HL-60/S4 treated with retinoic acid at 250 ng/mL for 4 days and 3 days (cell line): ENCODE data around the gene FAM187B.
"Not testable (repeated sequence)": the region's sequence is repeated elsewhere in the genome, so short reads cannot be mapped to it uniquely, and the experiment has no call there.

ENCODE experiments used
- in situ Hi-C: fragments of 300-500 bp; cut with MboI; formaldehyde crosslinking; loops from 2 replicates; pipeline ENCODE4 v1.7.0; 2022; ENCODE audit warnings: low sequenced_read_pairs

FAM187B gene

GRCh38 chr19:35262101-35262761 is 33.7 kb upstream of the FAM187B start:
- in situ Hi-C loops = no loop called here

DNA sequence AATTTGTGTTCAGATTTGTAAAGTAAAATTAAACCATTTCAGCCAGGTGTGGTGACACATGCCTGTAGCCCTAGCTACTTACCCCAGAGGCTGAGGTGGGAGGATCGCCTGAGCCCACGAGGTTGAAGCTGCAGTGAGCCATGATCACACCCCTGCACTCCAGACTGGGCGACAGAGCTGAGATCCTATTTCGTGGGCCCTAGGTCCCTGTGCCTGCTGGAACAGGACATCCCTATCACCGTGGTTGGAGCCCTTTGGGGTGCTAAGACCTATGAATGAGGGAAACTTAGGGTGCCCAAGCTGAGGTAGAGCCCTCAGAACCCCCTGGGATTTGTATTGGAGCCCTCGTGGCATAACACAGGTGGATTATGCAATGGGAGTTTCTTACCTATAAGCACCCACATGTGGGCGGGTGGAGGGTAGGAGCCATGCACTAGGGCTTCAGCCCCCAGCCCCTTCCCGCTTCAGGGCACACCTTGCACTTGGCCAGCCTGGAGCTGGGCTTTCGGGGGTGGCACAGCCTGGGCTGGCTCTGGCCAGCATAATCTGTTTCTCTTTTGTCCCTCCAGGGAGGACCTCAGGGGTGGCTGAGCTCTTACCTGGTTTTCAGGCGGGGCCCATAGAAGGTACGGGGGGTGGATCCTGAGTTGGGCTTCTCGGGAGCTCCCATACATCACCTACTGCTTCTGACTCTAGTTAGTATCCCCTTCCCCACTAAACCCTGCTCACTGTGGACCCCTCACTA is 33.0 kb upstream of the FAM187B start:
- in situ Hi-C loops = no loop called here

DNA sequence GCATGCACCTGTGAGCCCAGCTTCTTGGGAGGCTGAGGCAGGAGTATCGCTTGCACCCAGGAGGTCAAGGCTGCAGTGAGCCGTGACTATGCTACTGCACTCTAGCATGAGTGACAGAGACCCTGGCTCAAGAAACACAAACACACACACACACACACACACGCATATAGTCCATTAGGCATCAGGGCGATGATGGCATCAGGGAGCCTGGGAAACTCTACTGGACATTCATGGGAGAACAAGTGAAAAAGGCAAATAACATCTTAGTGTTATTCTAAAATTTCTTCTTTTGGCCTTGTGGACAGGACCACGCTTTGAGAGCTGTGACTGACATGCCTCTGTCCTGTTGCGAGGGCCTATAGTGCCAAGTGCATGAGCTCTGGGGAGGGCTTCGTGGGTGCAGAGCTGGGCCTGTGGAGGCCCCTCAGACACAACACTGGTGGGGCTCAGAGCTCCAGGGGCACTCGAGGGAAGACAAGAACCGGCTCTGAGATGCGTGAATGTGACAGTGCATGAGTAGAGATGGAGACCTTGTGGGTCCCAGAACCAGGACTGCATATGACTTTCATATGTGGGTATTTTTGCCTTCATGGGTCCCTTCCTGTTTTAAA is 32.3 kb upstream of the FAM187B start:
- in situ Hi-C loops = no loop called here

DNA sequence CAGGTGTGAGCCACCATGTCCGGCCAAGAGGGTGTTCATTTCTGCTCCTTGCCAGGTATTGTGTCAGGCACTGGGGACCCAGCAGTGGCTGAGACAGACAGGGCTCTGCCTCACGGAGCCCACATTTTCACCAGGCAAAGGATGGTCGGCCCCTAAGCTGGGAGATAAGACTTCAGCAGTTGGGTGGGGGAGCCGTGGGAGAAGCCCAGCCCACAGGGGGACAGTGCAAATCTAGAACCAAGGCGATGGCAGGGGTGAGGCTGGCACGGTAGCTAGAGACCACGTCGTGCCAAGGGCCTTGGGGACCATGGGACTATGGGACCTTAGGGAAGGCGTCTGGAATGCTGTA is 28.5 kb upstream of the FAM187B start:
- in situ Hi-C loops = no loop called here

- in situ Hi-C loops = no loop called here
These were observed 28.0 kb upstream of the FAM187B start for GRCh38 chr19:35256566-35256965.

GRCh38 chr19:35254341-35255297 is 26.1 kb upstream of the FAM187B start:
- in situ Hi-C loops = no loop called here

GRCh38 chr19:35253316-35254286 is 25.1 kb upstream of the FAM187B start:
- in situ Hi-C loops = no loop called here

DNA sequence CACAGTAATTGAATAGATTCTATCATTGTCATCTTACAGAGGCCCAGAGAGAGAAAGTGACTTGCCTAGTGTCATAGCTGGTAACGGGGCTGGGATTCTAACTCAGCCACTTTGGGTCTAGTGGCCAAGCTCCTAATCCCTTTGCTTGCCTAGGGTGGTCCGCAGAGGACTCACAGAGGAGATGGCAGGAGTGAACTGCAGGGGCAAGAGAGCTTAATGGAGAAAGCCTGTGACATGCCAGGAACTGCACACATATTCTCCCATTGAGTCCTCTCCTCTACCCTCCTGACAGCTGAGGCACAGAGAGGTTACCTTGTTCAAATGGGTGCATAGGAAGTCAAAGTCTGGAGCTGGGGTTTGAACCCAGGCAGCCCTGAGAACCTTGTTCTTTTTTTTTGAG is 22.9 kb upstream of the FAM187B start:
- in situ Hi-C loops = no loop called here

DNA sequence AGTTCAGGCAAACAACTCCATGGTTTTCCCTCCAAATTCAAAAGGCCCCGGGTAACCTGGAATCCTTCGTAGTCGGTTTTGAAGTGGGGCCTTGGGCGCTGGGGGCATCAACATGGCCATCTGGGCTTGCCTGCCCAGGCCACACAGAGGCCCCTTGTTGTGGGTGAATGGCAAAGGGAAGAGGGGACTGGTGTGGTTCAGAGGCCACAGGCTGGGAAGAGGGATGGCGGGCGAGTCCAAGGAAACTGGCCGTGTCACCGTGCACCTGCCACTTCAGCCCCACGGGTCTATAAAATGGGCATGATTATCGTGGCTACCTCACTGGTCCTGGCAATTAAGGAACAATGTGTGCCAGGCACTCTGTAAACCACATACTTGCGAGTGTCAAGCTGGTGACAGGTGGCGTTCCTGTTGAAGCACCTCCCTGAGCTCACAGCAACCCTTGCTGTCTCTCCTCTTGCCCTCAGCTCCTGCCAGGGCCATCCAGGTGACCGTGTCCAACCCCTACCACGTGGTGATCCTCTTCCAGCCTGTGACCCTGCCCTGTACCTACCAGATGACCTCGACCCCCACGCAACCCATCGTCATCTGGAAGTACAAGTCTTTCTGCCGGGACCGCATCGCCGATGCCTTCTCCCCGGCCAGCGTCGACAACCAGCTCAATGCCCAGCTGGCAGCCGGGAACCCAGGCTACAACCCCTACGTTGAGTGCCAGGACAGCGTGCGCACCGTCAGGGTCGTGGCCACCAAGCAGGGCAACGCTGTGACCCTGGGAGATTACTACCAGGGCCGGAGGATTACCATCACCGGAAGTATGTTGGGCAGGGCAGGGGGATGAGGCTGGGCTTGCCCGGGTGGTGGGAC is 21.5 kb upstream of the FAM187B start:
- in situ Hi-C loops = no loop called here

DNA sequence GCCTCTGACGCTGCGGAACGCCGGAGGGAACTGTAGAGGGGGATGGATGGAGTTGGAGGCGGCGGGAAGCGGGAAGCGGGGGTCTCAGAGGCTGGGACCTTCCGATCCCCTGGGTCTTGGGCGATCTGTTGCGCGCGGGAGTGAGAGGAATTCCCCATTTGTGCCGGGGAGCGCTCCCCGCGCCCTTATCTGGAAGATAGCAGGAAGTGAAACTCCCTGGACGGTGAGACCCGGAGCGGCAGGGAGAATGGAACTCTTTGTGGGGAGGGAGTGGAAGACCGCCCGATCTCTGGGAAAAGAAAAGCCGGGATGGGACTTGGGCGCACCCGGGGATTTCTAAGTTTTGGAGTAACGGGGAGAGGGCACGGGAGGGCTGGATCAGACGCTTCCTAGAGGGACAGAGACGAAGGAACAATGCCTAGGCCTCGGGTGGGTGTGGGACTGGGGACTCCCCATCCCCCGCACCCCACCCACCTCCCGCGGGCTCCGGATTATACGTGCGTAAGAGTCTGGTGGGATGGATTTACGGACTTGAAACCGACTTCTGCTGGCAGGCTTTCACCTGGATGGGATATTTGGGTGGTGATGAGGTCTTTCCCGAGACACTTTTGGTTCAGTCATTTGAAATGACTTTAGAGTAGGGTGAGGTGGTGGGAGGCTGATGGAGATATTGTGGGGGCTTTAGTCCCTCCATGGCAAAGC is 20.8 kb upstream of the FAM187B start:
- in situ Hi-C loops = no loop called here

GRCh38 chr19:35248310-35249145 is 20.0 kb upstream of the FAM187B start, which contains the start of gene LSR:
Gene LSR (plus strand): TSS chr19:35249002. CDS start chr19:35249023, 21 bp downstream.
- in situ Hi-C loops = no loop called here

- in situ Hi-C loops = no loop called here
These were observed 19.2 kb upstream of the FAM187B start for GRCh38 chr19:35247526-35248309.

DNA sequence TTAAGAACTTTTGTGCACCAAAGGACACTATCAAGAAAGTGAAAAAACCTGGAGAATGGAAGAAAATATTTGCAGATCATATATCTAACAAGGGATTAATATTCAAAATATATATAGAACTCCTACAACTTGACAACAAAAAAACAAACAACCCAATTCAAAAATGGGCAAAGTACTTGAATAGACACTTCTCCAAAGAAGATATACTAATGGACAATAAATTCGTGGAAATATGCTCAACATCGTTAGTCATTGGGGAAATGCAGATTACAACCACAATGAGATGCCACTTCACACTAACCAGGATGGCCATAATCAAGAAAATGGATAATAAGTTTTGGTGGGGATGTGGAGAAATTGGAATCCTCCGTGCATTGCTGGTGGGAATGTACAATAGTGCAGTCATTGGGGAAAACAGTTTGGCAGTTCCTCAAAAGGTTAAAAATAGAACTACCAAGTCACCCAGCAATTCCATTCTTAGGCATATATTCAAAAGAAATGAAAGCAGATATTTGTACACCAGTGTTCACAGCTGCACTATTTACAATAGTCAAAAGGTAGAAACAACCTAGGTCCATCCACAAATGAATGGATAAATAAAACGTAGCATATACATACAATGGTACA is 18.0 kb upstream of the FAM187B start:
- in situ Hi-C loops = no loop called here

GRCh38 chr19:35241417-35241816 is 12.9 kb upstream of the FAM187B start:
- in situ Hi-C loops = no loop called here

- in situ Hi-C loops = no loop called here
These were observed 11.8 kb upstream of the FAM187B start for GRCh38 chr19:35240327-35240726.

GRCh38 chr19:35239597-35239996 is 11.1 kb upstream of the FAM187B start:
- in situ Hi-C loops = not testable (repeated sequence)
